ENCODE measurements around the gene CLTA. TPM values are rescaled to one million over a fixed set of nuclear protein-coding genes. Genes with fewer than 3 reads are reported as not detected.

Gene CLTA
- total and polyA plus RNA-seq, 2 of the 8 experiments (the other 6 are each of a cell fraction or from before 2014, with no cell fraction given): 137 to 236 TPM

DNA sequence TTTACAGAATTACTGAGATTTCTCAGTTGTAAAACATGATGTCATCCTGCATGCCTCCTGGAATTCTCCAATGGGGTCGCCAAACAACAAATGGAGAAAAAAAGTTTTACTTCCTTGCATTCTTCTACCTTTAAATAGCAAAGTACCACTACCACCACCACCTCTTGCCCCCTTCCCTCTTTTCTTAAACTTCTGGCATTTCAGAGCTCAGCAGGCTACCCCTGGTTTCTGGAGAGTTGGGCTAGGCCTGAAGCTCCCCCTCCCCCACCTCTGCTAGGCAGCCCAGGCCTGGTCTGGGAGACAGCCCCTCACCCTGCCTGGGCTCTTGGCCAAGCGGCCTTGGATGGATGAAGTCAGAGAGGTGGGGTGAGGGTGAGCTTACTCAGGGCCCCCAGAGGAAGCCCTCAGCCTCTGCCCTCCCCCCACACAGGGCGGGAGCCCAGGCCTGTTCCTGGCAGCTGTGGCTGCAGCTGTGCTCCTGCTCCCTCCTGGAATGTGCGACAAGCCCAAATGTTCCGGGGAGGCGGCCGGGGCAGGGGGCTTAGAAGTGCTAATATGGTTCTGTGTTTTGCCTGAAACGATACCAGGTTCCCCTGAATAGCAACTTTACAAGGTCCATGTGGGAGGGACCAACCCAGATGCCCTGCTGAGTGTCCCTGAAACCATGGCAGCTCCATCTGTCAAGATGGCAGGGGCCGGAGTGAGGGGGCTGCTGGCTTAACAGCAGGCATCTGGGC, 27.5 kb upstream of the CLTA start (continued):
- TF ChIP-seq TAF7 (optimal IDR thresholded peaks at IDR 0.05; ENCODE audit: borderline replicate concordance, low read depth, low read length) (no peak), HDAC6 (IDR thresholded peaks at IDR 0.05; ENCODE audit: low read depth, low read length) (no peak), FOSL1 (IDR thresholded peaks at IDR 0.05; ENCODE audit: insufficient read depth, low read depth, low read length) (no peak), JUND (IDR thresholded peaks at IDR 0.05; ENCODE audit: low read length) (peak; percentile 79), KDM1A (IDR thresholded peaks at IDR 0.05; ENCODE audit: borderline replicate concordance, low read length) (peak; percentile 39; the same call in 1 of the 2 replicates), SP2 (IDR thresholded peaks at IDR 0.05; ENCODE audit: low read length) (no peak), YY1 (IDR thresholded peaks at IDR 0.05; ENCODE audit: low read depth, low read length) (no peak; the same call in 1 of the 2 replicates), SIX5 (IDR thresholded peaks at IDR 0.05; ENCODE audit: low read depth, low read length) (no peak), SP4 (IDR thresholded peaks at IDR 0.05; ENCODE audit: low read length) (no peak; the same call in 1 of the 2 replicates), RFX5 (IDR thresholded peaks at IDR 0.05; ENCODE audit: borderline replicate concordance, low read depth, low read length) (no peak), CTBP2 (IDR thresholded peaks at IDR 0.05; ENCODE audit: borderline replicate concordance, insufficient read depth, insufficient read length, low read length) (peak; percentile 88), RAD21 (IDR thresholded peaks at IDR 0.05 in 1 of 2, conservative IDR thresholded peaks at IDR 0.05 in 1 of 2; ENCODE audit: low read depth in 2 of 2, low read length in 2 of 2) (0 out of 4 replicates have a peak, but pooled peaks have one; percentile 12 to 22), GABPA (IDR thresholded peaks at IDR 0.05; ENCODE audit: borderline replicate concordance, insufficient read depth, low read length) (no peak), RNF2 (IDR thresholded peaks at IDR 0.05; ENCODE audit: borderline replicate concordance, low read depth, low read length, missing control alignments, poor library complexity, severe bottlenecking) (no peak), SP1 (IDR thresholded peaks at IDR 0.05; ENCODE audit: low read depth, low read length) (peak; percentile 77; the same call in 1 of the 2 replicates), PHF8 (conservative IDR thresholded peaks at IDR 0.05; ENCODE audit: low read depth, low read length) (no peak), BACH1 (IDR thresholded peaks at IDR 0.05; ENCODE audit: low read length) (no peak), NANOG (IDR thresholded peaks at IDR 0.05; ENCODE audit: insufficient read depth, low read depth, low read length, poor library complexity, severe bottlenecking) (no peak), TEAD4 (IDR thresholded peaks at IDR 0.05; ENCODE audit: low read depth, low read length) (peak; percentile 92), CBX5 (IDR thresholded peaks at IDR 0.05; ENCODE audit: low read depth, low read length) (no peak), TBP (IDR thresholded peaks at IDR 0.05; ENCODE audit: low read depth, low read length) (peak; percentile 45; the same call in 1 of the 2 replicates)
- TF ChIP-seq, protein P1, sequence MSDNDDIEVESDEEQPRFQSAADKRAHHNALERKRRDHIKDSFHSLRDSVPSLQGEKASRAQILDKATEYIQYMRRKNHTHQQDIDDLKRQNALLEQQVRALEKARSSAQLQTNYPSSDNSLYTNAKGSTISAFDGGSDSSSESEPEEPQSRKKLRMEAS (IDR thresholded peaks at IDR 0.05): no peak
- TF ChIP-seq, protein P2, sequence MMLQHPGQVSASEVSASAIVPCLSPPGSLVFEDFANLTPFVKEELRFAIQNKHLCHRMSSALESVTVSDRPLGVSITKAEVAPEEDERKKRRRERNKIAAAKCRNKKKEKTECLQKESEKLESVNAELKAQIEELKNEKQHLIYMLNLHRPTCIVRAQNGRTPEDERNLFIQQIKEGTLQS (IDR thresholded peaks at IDR 0.05; ENCODE audit: insufficient read depth, low read depth, low read length): no peak

Measured in H1 (cell line).